ENCODE results near the gene METRNL.
A peak's percentile ranks its signal among the peaks of the same experiment; 100 is the strongest.

Gene METRNL

DNA sequence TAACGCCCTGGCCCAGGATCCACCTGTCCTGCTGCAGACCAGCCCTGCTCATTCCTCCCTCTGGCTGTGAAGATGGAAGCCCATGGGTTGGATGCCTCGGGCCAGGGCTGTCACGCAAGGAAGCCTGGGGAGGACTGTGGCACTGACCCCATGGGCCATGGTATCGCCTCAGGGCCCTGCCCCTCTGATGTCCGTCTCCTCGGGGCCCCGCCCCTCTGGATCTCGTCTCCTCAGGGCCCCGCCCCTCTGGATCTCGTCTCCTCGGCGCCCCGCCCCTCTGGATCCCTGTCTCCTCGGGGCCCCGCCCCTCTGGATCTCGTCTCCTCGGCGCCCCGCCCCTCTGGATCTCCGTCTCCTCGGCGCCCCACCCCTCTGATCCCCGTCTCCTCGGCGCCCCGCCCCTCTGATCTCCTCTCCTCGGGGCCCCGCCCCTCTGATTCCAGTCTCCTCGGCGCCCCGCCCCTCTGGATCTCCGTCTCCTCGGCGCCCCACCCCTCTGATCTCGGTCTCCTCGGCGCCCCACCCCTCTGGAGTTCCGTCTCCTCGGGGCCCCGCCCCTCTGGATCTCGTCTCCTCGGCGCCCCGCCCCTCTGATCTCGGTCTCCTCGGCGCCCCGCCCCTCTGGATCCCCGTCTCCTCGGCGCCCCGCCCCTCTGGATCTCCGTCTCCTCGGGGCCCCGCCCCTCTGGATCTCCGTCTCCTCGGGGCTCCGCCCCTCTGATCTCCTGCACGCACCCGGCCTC is 24.0 kb downstream of the METRNL start:
- H3K27me3 ChIP-seq (ENCODE audit: insufficient read depth, low read length): no peaks in the 10 kb centered on the region
- no peak overlapping the region for H3K4me3 ChIP-seq (ENCODE audit: low read depth, low read length)
- no peaks in the 10 kb centered on the region for H3K36me3 ChIP-seq (ENCODE audit: insufficient read depth, low read length)
- no peak overlapping the region for H2AFZ ChIP-seq (ENCODE audit: low read length, unreplicated experiment)
- H3K4me1 ChIP-seq (ENCODE audit: control insufficient read depth, insufficient read depth, low read length, unreplicated experiment): peaks cover 23% of the 10 kb centered on the region
- no peaks in the 10 kb centered on the region for H3K79me2 ChIP-seq (ENCODE audit: control insufficient read depth, insufficient read depth, low read length, unreplicated experiment)
- no peak overlapping the region for H3K27ac ChIP-seq (ENCODE audit: low read depth, low read length)

DNA sequence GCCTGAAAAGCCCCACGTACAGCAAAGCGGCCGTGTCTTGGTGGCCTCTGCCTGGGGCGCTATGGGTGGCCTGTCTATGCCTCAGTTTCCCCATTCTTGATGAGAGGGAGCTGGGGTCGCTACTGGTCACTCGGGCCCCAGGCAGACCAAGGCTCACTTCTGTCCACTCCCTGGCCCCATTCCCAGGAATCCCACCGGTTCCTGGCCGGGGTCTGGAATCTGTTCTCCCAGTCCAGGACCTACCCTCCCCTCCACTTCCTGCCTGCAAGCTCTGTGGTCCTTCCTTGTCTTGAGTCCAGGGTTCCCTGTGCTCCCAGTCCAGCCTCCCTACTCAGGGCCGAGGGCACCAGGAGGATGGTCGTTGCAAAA is 24.5 kb downstream of the METRNL start:
- H3K4me3 ChIP-seq (ENCODE audit: low read depth, low read length): no peak overlapping the region
- H3K4me1 ChIP-seq (ENCODE audit: control insufficient read depth, insufficient read depth, low read length, unreplicated experiment): peaks cover 18% of the 10 kb centered on the region
- H3K36me3 ChIP-seq (ENCODE audit: insufficient read depth, low read length): no peaks in the 10 kb centered on the region
- no peak overlapping the region for H3K27ac ChIP-seq (ENCODE audit: low read depth, low read length)
- no peaks in the 10 kb centered on the region for H3K27me3 ChIP-seq (ENCODE audit: insufficient read depth, low read length)
- no peak overlapping the region for H2AFZ ChIP-seq (ENCODE audit: low read length, unreplicated experiment)
- no peaks in the 10 kb centered on the region for H3K79me2 ChIP-seq (ENCODE audit: control insufficient read depth, insufficient read depth, low read length, unreplicated experiment)

DNA sequence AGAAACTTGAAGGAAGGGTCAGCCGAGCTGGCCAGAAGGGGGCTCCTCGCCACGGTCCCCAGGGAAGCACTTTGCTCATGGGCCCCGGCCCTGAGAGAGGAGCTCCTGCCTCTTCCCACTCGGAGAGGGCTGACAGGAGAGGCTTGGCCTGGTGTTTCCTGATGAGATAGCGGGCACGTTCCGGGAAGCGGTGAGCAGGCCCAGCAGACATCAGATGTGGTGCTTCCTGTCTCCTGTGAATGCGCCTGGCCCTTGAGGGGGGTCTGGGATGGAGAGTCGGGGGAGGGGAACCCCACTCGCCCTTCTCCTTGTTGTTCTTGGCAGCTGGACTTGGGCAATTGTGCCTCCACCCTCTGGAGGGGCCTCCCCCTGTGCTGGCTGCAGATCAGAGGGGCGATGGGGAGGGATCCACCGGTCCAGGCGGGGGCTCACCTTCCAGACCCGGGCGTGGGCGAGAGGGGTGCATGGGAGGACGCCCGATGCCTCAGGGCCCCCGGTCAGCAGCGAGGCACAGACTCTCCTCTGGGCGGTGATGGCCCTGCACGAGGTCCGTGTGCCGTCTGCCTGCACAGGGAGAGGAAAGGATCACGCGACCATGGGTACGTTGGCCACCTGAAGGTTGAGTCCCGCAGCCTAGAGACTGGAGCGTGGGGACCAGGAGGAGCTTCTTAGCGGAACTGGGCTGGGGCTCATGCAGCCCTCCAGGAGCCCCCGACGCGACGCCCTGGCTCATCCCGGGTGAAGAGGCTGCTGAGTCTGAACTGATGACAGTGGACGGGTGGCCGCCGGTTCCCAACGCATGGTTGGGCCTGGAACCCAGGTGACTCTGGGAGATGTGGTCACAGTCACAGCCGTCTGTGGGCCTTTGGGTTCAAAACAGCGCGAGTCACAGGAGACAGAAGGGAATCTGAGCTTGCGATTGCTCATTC is 25.4 kb downstream of the METRNL start:
- H3K27me3 ChIP-seq (ENCODE audit: insufficient read depth, low read length): no peaks in the 10 kb centered on the region
- peaks cover 15% of the 10 kb centered on the region for H3K4me1 ChIP-seq (ENCODE audit: control insufficient read depth, insufficient read depth, low read length, unreplicated experiment)
- no peak overlapping the region for H2AFZ ChIP-seq (ENCODE audit: low read length, unreplicated experiment)
- H3K4me3 ChIP-seq (ENCODE audit: low read depth, low read length): no peak overlapping the region
- H3K79me2 ChIP-seq (ENCODE audit: control insufficient read depth, insufficient read depth, low read length, unreplicated experiment): no peaks in the 10 kb centered on the region
- H3K36me3 ChIP-seq (ENCODE audit: insufficient read depth, low read length): no peaks in the 10 kb centered on the region
- no peak overlapping the region for H3K27ac ChIP-seq (ENCODE audit: low read depth, low read length)

DNA sequence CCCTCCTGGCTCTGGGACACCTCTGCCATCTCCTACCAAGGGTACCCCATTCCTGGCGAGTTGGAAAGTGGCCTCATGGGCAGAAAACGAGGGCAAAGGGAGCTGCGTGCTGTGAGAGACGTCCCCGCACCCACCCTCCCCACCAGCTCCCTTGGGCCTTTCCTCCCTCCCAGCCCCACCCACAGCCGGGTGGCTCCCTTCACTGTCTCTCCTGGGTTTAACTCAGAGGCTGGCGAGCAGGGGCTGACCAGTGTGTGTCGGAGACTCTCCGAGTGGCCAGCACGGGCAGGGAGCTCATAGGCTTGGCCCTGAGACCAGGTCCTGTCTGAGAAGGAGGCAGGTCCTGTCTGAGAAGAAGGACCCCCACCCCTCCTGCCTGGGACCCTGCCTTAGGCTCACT is 26.1 kb downstream of the METRNL start:
- Histone ChIP-seq H3K27me3 (ENCODE audit: insufficient read depth, low read length) (no peaks in the 10 kb centered on the region), H3K27ac (ENCODE audit: low read depth, low read length) (no peak overlapping the region), H3K36me3 (ENCODE audit: insufficient read depth, low read length) (no peaks in the 10 kb centered on the region), H2AFZ (ENCODE audit: low read length, unreplicated experiment) (no peak overlapping the region), H3K79me2 (ENCODE audit: control insufficient read depth, insufficient read depth, low read length, unreplicated experiment) (no peaks in the 10 kb centered on the region), H3K4me3 (ENCODE audit: low read depth, low read length) (no peak overlapping the region), H3K4me1 (ENCODE audit: control insufficient read depth, insufficient read depth, low read length, unreplicated experiment) (peaks cover 10% of the 10 kb centered on the region)

DNA sequence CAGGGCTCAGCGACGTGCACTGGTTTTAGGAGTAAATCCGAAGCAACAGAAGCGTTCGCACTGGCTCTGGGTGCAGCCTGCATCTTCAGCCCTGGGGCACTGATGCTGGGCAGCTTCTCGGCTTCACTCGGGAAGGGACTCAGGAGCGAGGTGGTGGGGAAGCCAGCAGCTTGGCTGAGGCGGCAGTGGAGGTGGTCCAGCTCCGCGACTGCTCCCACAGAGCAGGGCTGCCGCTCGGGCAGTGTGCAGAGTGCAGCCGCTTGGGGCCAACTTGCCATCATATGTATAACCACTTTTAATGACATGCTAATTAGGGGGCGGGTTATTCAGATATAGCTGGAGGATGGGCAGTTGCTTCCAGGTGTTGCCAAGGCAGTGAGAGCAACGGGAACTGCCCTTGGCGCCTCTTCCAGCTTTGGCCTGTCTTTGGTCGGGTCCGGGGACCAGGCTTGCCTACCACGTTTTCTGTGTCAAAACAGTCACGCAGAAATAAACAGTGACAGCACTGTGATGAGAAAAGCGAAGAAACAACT is 26.7 kb downstream of the METRNL start:
- H3K27ac ChIP-seq (ENCODE audit: low read depth, low read length): no peak overlapping the region
- H3K27me3 ChIP-seq (ENCODE audit: insufficient read depth, low read length): no peaks in the 10 kb centered on the region
- H2AFZ ChIP-seq (ENCODE audit: low read length, unreplicated experiment): no peak overlapping the region
- peaks cover 15% of the 10 kb centered on the region for H3K4me1 ChIP-seq (ENCODE audit: control insufficient read depth, insufficient read depth, low read length, unreplicated experiment)
- H3K4me3 ChIP-seq (ENCODE audit: low read depth, low read length): no peak overlapping the region
- no peaks in the 10 kb centered on the region for H3K36me3 ChIP-seq (ENCODE audit: insufficient read depth, low read length)
- no peaks in the 10 kb centered on the region for H3K79me2 ChIP-seq (ENCODE audit: control insufficient read depth, insufficient read depth, low read length, unreplicated experiment)

DNA sequence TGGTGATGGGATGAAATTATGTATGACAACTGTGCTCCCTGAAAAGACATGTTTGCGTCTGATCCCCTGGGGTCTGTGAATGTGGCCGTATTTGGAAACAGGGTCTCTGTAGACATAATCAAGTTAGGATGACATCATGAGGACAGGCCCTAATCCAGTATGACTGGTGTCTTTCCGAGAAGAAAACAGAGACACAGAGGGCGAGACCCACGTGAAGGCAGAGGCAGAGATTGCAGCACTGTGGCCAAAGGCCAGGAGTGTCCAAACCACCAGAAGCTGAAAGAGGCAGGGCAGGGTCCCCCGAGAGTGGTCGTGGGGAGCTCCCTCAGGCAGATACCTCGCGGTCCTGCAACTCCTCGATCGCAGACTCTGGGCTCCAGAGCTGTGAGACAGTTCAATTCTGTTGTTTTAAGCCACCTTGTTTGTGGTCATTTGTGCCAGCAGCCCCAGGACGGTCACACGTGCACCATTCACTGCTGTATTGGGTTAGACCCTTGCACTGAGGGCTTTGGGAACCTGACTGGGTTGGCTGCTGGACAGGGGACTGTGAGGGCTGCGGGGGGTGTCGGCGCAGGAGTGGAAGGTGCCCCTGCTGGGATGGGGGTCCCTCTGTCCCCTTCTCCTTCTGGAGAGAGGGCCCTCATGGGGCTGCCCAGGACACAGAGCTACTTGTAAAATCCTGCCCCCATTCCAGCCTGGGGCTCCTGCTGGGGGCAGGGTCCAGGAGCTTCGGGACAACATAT is 27.7 kb downstream of the METRNL start:
- Histone ChIP-seq H3K4me3 (ENCODE audit: low read depth, low read length) (no peak overlapping the region), H3K27ac (ENCODE audit: low read depth, low read length) (no peak overlapping the region), H2AFZ (ENCODE audit: low read length, unreplicated experiment) (no peak overlapping the region), H3K27me3 (ENCODE audit: insufficient read depth, low read length) (no peaks in the 10 kb centered on the region), H3K36me3 (ENCODE audit: insufficient read depth, low read length) (no peaks in the 10 kb centered on the region), H3K4me1 (ENCODE audit: control insufficient read depth, insufficient read depth, low read length, unreplicated experiment) (peaks cover 16% of the 10 kb centered on the region), H3K79me2 (ENCODE audit: control insufficient read depth, insufficient read depth, low read length, unreplicated experiment) (no peaks in the 10 kb centered on the region)

DNA sequence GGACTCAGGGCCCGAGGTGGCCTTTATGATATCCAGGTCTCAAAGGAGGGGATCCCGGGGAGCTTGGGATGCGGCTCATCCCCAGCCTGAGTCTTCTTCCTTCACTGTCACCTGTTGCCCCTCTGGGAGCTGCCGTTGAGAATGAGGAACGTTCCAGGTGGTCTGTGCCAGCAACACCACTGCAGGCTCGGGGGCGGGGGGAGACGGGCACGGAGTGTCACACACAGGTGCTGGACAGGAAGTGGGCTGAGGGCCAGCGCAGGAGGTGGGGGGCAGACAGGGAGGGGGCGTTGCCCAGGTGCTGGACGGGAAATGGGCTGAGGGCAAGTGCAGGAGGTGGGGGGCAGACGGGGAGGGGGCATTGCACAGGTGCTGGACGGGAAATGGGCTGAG is 28.2 kb downstream of the METRNL start:
- no peak overlapping the region for H3K4me3 ChIP-seq (ENCODE audit: low read depth, low read length)
- H3K27me3 ChIP-seq (ENCODE audit: insufficient read depth, low read length): no peaks in the 10 kb centered on the region
- no peak overlapping the region for H2AFZ ChIP-seq (ENCODE audit: low read length, unreplicated experiment)
- peaks cover 16% of the 10 kb centered on the region for H3K4me1 ChIP-seq (ENCODE audit: control insufficient read depth, insufficient read depth, low read length, unreplicated experiment)
- H3K27ac ChIP-seq (ENCODE audit: low read depth, low read length): no peak overlapping the region
- no peaks in the 10 kb centered on the region for H3K79me2 ChIP-seq (ENCODE audit: control insufficient read depth, insufficient read depth, low read length, unreplicated experiment)
- no peaks in the 10 kb centered on the region for H3K36me3 ChIP-seq (ENCODE audit: insufficient read depth, low read length)

DNA sequence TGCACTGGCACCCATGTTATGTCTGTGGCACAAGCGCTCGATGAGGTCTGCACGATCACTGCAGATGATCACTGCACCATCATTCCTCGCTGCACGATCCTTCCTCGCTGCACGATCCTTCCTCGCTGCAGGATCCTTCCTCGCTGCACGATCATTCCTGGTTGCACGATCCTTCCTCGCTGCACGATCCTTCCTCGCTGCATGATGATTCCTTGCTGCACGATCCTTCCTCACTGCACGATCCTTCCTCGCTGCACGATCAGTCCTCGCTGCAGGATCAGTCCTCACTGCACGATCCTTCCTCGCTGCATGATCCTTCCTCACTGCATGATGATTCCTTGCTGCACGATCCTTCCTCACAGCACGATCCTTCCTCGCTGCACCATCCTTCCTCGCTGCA is 29.3 kb downstream of the METRNL start:
- Histone ChIP-seq H3K4me1 (ENCODE audit: control insufficient read depth, insufficient read depth, low read length, unreplicated experiment) (peaks cover 16% of the 10 kb centered on the region), H3K27me3 (ENCODE audit: insufficient read depth, low read length) (no peaks in the 10 kb centered on the region), H3K79me2 (ENCODE audit: control insufficient read depth, insufficient read depth, low read length, unreplicated experiment) (no peaks in the 10 kb centered on the region), H2AFZ (ENCODE audit: low read length, unreplicated experiment) (no peak overlapping the region), H3K27ac (ENCODE audit: low read depth, low read length) (no peak overlapping the region), H3K36me3 (ENCODE audit: insufficient read depth, low read length) (no peaks in the 10 kb centered on the region), H3K4me3 (ENCODE audit: low read depth, low read length) (no peak overlapping the region)

DNA sequence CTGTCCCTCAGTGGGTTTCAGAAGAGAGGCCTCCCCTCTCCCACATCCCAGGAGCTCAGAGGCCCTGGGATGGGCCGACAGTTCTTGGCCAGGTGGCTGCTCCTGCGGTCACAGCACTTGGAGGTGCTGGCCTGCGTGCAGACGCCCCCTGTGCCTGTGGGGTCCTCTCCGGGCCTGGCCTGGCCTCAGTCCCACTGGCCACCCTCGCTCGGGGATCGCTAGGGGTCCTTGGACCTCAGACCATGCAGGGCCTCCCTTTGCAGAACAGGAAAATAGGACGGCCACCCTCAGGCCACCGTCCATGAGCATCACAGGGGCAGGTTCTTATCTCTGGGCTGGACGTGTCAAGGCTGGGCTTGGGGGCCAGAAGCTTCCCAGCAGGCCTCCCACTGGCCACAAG is 30.0 kb downstream of the METRNL start:
- Histone ChIP-seq H3K4me3 (ENCODE audit: low read depth, low read length) (no peak overlapping the region), H3K36me3 (ENCODE audit: insufficient read depth, low read length) (no peaks in the 10 kb centered on the region), H2AFZ (ENCODE audit: low read length, unreplicated experiment) (no peak overlapping the region), H3K27me3 (ENCODE audit: insufficient read depth, low read length) (no peaks in the 10 kb centered on the region), H3K4me1 (ENCODE audit: control insufficient read depth, insufficient read depth, low read length, unreplicated experiment) (peaks cover 16% of the 10 kb centered on the region), H3K79me2 (ENCODE audit: control insufficient read depth, insufficient read depth, low read length, unreplicated experiment) (no peaks in the 10 kb centered on the region), H3K27ac (ENCODE audit: low read depth, low read length) (no peak overlapping the region)

DNA sequence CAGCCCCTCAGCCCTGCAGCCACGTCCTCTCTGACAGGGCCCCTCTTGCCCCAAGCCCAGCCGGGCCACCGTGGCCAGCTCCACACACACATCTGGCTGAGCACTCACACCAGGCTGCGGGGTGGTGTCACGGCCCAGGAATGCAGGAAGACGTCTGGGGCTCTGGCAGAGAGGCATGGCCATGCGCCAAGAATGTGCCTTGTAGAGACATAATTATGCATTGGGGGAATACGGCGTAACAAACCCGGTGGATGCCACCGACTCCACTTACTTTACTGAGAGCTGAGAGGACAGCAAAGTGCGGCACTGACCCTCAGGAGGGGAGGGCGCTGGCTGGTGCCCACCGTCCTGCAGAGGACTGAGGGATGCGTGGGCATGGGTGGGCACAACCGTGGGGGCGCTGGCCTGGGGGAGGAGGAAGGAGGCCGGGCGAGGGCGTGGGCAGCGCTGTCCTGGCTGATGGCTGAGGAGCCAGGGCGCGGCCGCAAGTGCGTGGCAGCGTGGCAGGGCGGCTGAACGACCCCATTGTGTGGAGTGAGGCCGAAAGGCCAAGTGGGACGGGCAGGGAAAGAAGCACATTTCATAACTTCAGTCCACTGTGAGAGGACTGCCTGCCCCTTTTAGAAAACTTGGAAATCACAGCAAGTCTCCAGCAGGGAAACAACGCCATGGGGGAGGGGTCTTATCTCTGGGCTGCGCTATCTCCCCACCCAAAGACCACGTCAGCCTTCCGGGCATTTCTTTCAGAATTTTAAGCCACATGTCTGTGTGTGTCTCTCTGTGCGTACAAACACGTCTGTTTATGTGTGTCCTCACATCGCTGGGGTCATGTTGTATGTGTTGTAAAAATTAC is 30.6 kb downstream of the METRNL start:
- H3K27ac ChIP-seq (ENCODE audit: low read depth, low read length): peak overlapping the region; percentile 91

More for the DNA sequence above, 30.6 kb downstream of the METRNL start:
- no peaks in the 10 kb centered on the region for H3K79me2 ChIP-seq (ENCODE audit: control insufficient read depth, insufficient read depth, low read length, unreplicated experiment)
- H3K4me1 ChIP-seq (ENCODE audit: control insufficient read depth, insufficient read depth, low read length, unreplicated experiment): peaks cover 16% of the 10 kb centered on the region
- no peaks in the 10 kb centered on the region for H3K36me3 ChIP-seq (ENCODE audit: insufficient read depth, low read length)
- H3K4me3 ChIP-seq (ENCODE audit: low read depth, low read length): peak overlapping the region; percentile 77
- peak overlapping the region; percentile 76 for H2AFZ ChIP-seq (ENCODE audit: low read length, unreplicated experiment)
- H3K27me3 ChIP-seq (ENCODE audit: insufficient read depth, low read length): no peaks in the 10 kb centered on the region
